Fibroblast of lung (primary cell): ENCODE results near the gene MSX1.

Experiments
- CTCF ChIP-seq, 2 donors: IDR thresholded peaks in 1 of 2; conservative IDR thresholded peaks in 1 of 2; 1 replicate in 1 of 2; 2 replicates in 1 of 2; pipeline ENCODE4 v1.5.1; 2011 to 2012; ENCODE audit warnings: low read length in 2 of 2, control low read depth in 1 of 2, inconsistent platforms in 1 of 2, low read depth in 1 of 2, mild to moderate bottlenecking in 1 of 2
- EZH2 ChIP-seq: IDR thresholded peaks from 2 replicates; pipeline ENCODE4 v1.5.1; 2012; ENCODE audit warnings: low read length, control low read depth, mild to moderate bottlenecking; ENCODE audit errors: missing control alignments

GRCh38 chr4:4852591-4853362 is 6.7 kb upstream of the MSX1 start:
- TF ChIP-seq CTCF (conservative IDR thresholded peaks at IDR 0.05 in 1 of 2, IDR thresholded peaks at IDR 0.05 in 1 of 2; ENCODE audit: low read depth in 1 of 2, low read length in 2 of 2) (peak; percentile 15 to 22), EZH2 (no peak)
